NB4 (cell line): ENCODE data around the gene CUX1.

Source experiments
- CTCF ChIP-seq: IDR thresholded peaks from one replicate; pipeline ENCODE4 v1.5.1; 2012; ENCODE audit warnings: low read depth, low read length
- MAX ChIP-seq: IDR thresholded peaks from 2 replicates; pipeline ENCODE4 v1.6.1; 2011; ENCODE audit warnings: low read depth, low read length
- MYC ChIP-seq: IDR thresholded peaks from 2 replicates; pipeline ENCODE4 v1.6.1; 2011; ENCODE audit warnings: low read depth, low read length

DNA sequence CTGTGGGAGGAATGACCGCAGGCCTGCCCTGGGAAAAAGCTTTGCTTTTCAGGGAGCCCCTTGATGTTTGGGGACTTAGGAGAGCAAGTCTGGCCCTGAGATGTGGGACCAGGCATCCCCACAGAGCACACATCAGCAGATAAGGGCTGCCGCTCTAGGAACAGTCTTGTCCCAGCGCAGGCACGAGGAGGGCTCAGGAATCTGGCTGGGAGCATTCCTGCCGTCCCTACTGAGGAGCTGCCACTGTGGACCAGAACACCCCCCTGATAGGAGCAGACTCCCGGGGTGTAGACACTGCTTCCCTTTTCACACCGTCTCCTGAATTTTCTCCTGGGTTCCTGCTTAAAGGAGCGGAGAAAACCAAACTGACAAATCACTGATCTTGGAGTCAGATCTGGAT is 232.3 kb downstream of the CUX1 start:
- TF ChIP-seq MAX: no peak
- TF ChIP-seq CTCF: no peak
- no peak for TF ChIP-seq MYC
